Smooth muscle cell (in vitro differentiated cells): ENCODE data around the gene CYSLTR1. TPM values are rescaled to one million over a fixed set of nuclear protein-coding genes. Genes with fewer than 3 reads are reported as not detected.
A peak's percentile ranks its signal among the peaks of the same experiment; 100 is the strongest.

Experiments used
- DNase-seq: peaks from one replicate; lab custom pipeline; 2025; ENCODE audit not compliant: unreplicated experiment; lab: John Stamatoyannopoulos, UW
- H2AFZ ChIP-seq: fragments of 200-600 bp; sonication (generic); 2 replicates; pipeline ENCODE4 v1.6.0; 2016; ENCODE audit warnings: antibody characterized with exemption, low read depth, mild to moderate bottlenecking
- H3F3A ChIP-seq: fragments of 200-600 bp; sonication (generic); 2 replicates; pipeline ENCODE4 v1.6.0; 2017; ENCODE audit warnings: antibody characterized with exemption, low read depth
- H3K27ac ChIP-seq: fragments of 200-600 bp; sonication (generic); 2 replicates; pipeline ENCODE4 v1.5.1; 2016; ENCODE audit warnings: low read depth, mild to moderate bottlenecking
- H3K27me3 ChIP-seq: fragments of 200-600 bp; sonication (generic); 2 replicates; pipeline ENCODE4 v1.6.1; 2016; ENCODE audit warnings: low read depth, mild to moderate bottlenecking
- H3K36me3 ChIP-seq: fragments of 200-600 bp; sonication (generic); 2 replicates; pipeline ENCODE4 v1.5.1; 2016; ENCODE audit warnings: low read depth
- H3K4me1 ChIP-seq: fragments of 200-600 bp; sonication (generic); 2 replicates; pipeline ENCODE4 v1.5.1; 2016; ENCODE audit warnings: low read depth
- H3K4me2 ChIP-seq: fragments of 200-600 bp; sonication (generic); 2 replicates; pipeline ENCODE4 v1.6.0; 2016; ENCODE audit warnings: mild to moderate bottlenecking
- H3K4me3 ChIP-seq: fragments of 200-600 bp; sonication (generic); 2 replicates; pipeline ENCODE4 v1.5.1; 2016; ENCODE audit warnings: mild to moderate bottlenecking
- H3K79me2 ChIP-seq: fragments of 200-600 bp; sonication (generic); 2 replicates; pipeline ENCODE4 v1.6.0; 2016; ENCODE audit warnings: low read depth, mild to moderate bottlenecking
- H3K9ac ChIP-seq: fragments of 200-600 bp; sonication (generic); 2 replicates; pipeline ENCODE4 v1.6.0; 2016; ENCODE audit warnings: low read depth
- H3K9me3 ChIP-seq: fragments of 200-600 bp; sonication (generic); replicated peaks from 2 replicates; pipeline ENCODE4 v1.5.1; 2016; ENCODE audit warnings: low read depth
- H4K20me1 ChIP-seq: fragments of 200-600 bp; sonication (generic); 2 replicates; pipeline ENCODE4 v1.6.0; 2016; ENCODE audit warnings: low read depth
- WGBS: methylation state at CpG from one replicate; pipeline ENCODE4 v1.1.7; 2016; ENCODE audit warnings: low lambda C conversion rate; 5-methylcytosine and 5-hydroxymethylcytosine counted together
- polyA plus RNA-seq: library from polyadenylated mRNA; unstranded; fragments of >200 nt; fragmentation: Nextera tagmentation; extraction: Ambion mirVana; gene quantifications from 2 replicates; pipeline ENCODE4 v1.2.1, GENCODE V29; 2016
- total RNA-seq: library from RNA; depleted of rRNA; stranded (reverse); fragments of >200 nt; gene quantifications from 2 replicates; pipeline ENCODE4 v1.2.3, GENCODE V29; 2014
- TF ChIP-seq, protein P1 (sequence below): fragments of 200-600 bp; sonication (generic); IDR thresholded peaks from 2 replicates; pipeline ENCODE4 v1.5.1; 2017; ENCODE audit warnings: borderline replicate concordance, mild to moderate bottlenecking, antibody characterized with exemption; ENCODE audit not compliant: insufficient read depth, poor library complexity, severe bottlenecking

CYSLTR1 gene, protein sequence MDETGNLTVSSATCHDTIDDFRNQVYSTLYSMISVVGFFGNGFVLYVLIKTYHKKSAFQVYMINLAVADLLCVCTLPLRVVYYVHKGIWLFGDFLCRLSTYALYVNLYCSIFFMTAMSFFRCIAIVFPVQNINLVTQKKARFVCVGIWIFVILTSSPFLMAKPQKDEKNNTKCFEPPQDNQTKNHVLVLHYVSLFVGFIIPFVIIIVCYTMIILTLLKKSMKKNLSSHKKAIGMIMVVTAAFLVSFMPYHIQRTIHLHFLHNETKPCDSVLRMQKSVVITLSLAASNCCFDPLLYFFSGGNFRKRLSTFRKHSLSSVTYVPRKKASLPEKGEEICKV
- total RNA-seq (4.4 and 6.0 TPM in 2 replicates), polyA plus RNA-seq (2.1 and 3.4 TPM in 2 replicates)

DNA sequence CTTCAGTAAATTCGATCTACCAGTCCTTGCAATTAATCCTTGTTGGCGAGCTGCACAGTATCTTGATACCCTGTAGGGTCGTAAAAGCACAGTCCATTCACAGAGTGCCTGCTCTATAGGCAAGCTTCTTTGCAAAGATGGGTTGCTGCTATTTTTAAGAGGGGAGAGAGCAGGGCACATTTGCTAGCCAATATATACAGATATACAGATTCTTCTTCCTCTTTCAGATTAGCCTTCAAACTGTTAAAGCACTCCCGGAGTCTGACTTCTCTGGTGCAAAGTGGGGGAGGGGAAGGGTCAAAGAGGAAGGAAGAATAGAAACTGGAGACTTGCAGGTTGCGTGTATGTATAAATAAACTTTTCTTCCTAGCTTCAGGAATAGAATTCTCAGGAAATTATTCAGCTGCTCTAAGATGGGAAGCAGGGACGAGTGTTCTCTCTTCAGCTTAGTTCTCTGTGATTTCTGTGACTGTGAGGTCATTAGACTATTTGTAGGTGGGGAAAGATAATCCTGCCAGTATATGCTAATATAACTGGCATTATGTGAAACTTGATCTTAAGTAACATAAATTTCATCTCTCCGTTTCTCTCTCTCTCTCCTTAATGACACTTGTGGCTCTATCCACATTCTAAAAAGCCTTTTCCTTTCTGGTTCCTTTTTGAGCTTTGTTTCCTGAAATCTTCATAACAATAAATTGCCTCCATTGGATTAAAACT is at the start of gene CYSLTR1:
CYSLTR1 (minus strand) TSS at position 242 of the 717 bp plus-strand sequence. CDS start 53,865 bp downstream, outside the sequence.
- H3K36me3 ChIP-seq: no peaks in the 10 kb centered on the region
- DNase-seq: no peak
- H2AFZ ChIP-seq: peak within 1 kb of the TSS; percentile 12
- H3K4me1 ChIP-seq: no peaks in the 10 kb centered on the region
- no peak within 1 kb of the TSS for H3K9ac ChIP-seq
- no peak within 1 kb of the TSS for H3K27ac ChIP-seq
- peak within 1 kb of the TSS; percentile 68 for H3K4me2 ChIP-seq
- H3F3A ChIP-seq: no peaks in the 10 kb centered on the region
- no peaks in the 10 kb centered on the region for H3K9me3 ChIP-seq
- H3K27me3 ChIP-seq: no peaks in the 10 kb centered on the region
- TF ChIP-seq, protein P1, sequence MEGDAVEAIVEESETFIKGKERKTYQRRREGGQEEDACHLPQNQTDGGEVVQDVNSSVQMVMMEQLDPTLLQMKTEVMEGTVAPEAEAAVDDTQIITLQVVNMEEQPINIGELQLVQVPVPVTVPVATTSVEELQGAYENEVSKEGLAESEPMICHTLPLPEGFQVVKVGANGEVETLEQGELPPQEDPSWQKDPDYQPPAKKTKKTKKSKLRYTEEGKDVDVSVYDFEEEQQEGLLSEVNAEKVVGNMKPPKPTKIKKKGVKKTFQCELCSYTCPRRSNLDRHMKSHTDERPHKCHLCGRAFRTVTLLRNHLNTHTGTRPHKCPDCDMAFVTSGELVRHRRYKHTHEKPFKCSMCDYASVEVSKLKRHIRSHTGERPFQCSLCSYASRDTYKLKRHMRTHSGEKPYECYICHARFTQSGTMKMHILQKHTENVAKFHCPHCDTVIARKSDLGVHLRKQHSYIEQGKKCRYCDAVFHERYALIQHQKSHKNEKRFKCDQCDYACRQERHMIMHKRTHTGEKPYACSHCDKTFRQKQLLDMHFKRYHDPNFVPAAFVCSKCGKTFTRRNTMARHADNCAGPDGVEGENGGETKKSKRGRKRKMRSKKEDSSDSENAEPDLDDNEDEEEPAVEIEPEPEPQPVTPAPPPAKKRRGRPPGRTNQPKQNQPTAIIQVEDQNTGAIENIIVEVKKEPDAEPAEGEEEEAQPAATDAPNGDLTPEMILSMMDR: no peak
- H4K20me1 ChIP-seq: no peaks in the 10 kb centered on the region
- no peaks in the 10 kb centered on the region for H3K79me2 ChIP-seq
- WGBS: 40% methylated on average over 7 of the region's 7 CpGs
- peak within 1 kb of the TSS; percentile 13 for H3K4me3 ChIP-seq

DNA sequence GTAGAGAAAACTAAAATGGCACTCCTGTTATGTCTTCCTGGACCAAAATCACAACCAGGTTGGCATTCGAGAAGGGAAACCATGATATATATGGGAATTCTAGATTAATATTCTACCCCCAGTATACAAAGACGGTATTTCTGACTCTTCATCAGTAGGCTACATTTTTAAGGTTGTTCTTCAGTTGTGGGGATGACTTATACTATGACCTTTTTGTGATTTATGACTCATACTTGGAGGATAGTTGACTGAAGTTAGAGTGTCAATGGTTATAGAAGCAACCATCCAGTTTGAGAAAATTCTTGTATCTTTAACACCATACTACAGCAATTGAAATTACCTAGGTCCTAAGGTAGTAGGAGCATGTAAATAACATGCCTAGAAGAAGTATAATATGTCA is 49.8 kb upstream of the CYSLTR1 start:
- Histone ChIP-seq H3K79me2 (no peaks in the 10 kb centered on the region), H3K27ac (no peak overlapping the region), H3K4me1 (no peaks in the 10 kb centered on the region), H3K27me3 (no peaks in the 10 kb centered on the region), H3K4me2 (no peak overlapping the region), H3K36me3 (no peaks in the 10 kb centered on the region), H3K9ac (no peak overlapping the region), H3K9me3 (no peaks in the 10 kb centered on the region), H3F3A (no peaks in the 10 kb centered on the region), H2AFZ (no peak overlapping the region), H4K20me1 (no peaks in the 10 kb centered on the region), H3K4me3 (no peak overlapping the region)
- TF ChIP-seq, protein P1: no peak
- DNase-seq: no peak
- WGBS: 72% methylated on average over 2 of the region's 2 CpGs

DNA sequence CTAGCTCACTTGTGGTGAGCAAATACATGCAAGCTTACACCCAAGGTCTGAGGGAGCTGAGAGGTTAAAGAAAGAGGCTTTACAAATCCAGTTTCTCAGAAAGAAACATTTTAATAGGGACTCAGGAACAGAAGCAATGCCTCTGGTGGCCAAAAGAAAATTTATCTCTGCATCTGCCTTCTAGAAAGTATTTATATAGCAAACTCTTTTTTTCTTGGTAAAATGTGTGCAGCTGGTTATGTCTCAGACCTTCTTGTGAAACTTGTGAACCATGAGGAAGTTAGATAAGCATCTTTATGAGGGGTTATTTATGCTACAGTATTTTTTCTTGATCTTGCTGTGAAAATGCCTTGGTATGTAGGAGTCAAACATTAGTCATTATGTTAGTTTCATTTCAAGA is 48.5 kb upstream of the CYSLTR1 start:
- H3K27me3 ChIP-seq: no peaks in the 10 kb centered on the region
- H3F3A ChIP-seq: no peaks in the 10 kb centered on the region
- no peaks in the 10 kb centered on the region for H3K9me3 ChIP-seq
- H3K4me1 ChIP-seq: no peaks in the 10 kb centered on the region
- peak overlapping the region; percentile 68 for H3K27ac ChIP-seq
- H3K9ac ChIP-seq: no peak overlapping the region
- no peaks in the 10 kb centered on the region for H3K36me3 ChIP-seq
- DNase-seq: no peak
- peak overlapping the region; percentile 27 for H2AFZ ChIP-seq
- no peaks in the 10 kb centered on the region for H3K79me2 ChIP-seq
- H3K4me2 ChIP-seq: peak overlapping the region; percentile 24
- H4K20me1 ChIP-seq: no peaks in the 10 kb centered on the region
- no peak overlapping the region for H3K4me3 ChIP-seq
- TF ChIP-seq, protein P1: no peak
